HG03460 (cell line): ENCODE results near the gene BBOF1.
"Not testable (repeated sequence)": the region's sequence is repeated elsewhere in the genome, so short reads cannot be mapped to it uniquely, and the experiment has no call there.

Experiments
- ATAC-seq: cut with Tn5 transposase; IDR thresholded peaks from one replicate; pipeline ENCODE4 v1.9.1; 2021; ENCODE audit not compliant: unreplicated experiment

BBOF1 gene, protein sequence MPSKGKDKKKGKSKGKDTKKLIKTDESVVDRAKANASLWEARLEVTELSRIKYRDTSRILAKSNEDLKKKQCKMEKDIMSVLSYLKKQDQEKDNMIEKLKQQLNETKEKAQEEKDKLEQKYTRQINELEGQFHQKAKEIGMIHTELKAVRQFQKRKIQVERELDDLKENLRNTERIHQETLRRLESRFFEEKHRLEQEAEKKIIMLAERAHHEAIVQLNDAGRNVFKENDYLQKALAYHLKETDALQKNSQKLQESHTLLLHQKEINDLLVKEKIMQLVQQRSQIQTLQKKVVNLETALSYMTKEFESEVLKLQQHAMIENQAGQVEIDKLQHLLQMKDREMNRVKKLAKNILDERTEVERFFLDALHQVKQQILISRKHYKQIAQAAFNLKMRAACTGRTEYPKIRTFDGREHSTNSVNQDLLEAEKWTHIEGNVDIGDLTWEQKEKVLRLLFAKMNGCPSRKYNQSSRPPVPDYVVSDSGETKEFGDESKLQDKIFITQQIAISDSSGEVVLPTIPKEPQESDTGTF

GRCh38 chr14:74018586-74019407 lies at the start of gene BBOF1, which contains the start of gene ENTPD5:
Gene BBOF1 (plus strand): TSS chr14:74019349. CDS start chr14:74019479, 130 bp downstream.
Gene ENTPD5 (minus strand): TSS chr14:74019288. CDS start chr14:73988102, 31,186 bp downstream.
- peak; percentile 80 for ATAC-seq

GRCh38 chr14:73973497-73973896 lies 45.7 kb upstream of the BBOF1 start:
- ATAC-seq, result no peak

DNA sequence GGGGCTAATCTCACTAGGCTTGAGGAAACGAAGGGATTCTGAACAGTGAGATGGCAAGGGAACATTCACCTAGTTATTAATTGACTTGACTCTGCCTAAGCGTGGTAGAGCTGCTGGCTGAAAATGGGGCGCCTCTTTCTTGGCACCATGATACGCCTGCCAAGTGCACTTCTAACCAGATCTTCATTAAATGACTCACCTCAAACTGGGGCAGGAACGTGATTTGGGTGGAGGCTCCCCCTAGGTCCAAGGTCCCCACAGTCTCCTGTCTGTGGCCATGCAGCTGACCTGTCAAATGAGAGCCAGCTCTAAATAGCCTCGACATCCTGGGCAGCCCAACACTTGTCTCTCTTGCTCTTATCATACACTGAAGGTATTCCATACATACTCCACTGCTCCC lies 43.0 kb upstream of the BBOF1 start:
- no peak for ATAC-seq

DNA sequence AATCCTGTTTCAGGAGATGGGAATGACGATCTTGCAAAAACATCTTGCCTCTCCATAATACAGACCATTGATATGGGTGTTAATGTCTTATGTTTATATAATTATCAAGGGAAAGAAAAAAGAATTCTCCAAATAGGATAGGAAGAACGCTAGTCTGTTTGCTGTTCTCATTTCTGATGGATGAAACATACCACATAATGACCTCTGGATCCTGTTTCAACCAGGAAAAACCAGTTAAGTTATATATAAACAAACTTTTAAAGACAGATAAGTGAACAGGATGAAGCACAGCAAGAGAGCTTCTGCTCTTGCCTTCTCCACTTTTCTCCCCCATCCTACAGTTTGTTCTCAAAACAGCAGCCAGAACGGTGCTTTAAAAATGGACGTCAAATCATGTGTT lies 41.3 kb upstream of the BBOF1 start:
- ATAC-seq, result no peak

GRCh38 chr14:73988065-73988464 lies 31.1 kb upstream of the BBOF1 start:
- no peak for ATAC-seq

- ATAC-seq, result not testable (repeated sequence)
These were observed 30.5 kb upstream of the BBOF1 start for GRCh38 chr14:73988656-73989055.

- ATAC-seq, result no peak
These were observed 28.1 kb upstream of the BBOF1 start for GRCh38 chr14:73991092-73991491.

DNA sequence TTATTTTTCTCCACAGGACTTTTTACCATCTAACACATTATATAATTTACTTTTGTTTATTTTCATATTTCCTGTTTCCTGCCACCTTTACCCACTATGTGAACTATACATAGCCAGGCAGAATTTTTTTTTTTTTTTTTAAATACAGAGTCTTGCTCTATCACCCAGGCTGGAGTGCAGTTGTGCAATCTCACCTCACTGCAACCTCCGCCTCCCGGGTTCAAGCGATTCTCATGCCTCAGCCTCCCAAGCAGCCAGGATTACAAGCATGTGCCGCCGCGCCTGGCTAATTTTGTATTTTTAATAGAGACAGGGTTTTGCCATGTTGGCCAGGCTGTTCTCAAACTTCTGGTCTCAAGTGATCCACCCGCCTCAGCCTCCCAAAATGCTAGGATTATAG lies 24.2 kb upstream of the BBOF1 start:
- ATAC-seq, result not testable (repeated sequence)

DNA sequence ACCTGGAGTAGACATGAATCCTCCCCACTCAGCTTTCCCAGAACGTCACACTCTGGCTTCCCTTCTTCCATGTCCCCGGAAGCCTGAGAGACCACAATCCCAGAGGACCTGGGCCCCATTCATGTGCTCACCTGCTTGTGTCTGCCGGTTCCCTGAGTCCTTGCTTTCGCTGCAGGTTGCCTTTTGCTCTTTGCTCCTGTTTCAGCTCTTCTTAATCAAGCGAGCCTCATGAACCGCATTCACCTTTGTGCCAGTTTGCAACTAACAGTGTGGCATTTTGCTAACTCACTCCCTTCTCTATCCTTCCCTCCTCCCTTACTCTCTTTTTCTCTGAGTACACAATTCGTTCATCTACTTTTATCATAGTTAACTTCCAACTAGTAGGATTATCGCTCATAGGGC lies 23.2 kb upstream of the BBOF1 start:
- no peak for ATAC-seq

- no peak for ATAC-seq
These were observed 22.4 kb upstream of the BBOF1 start for GRCh38 chr14:73996731-73997107.

GRCh38 chr14:73997108-73997943 lies 21.8 kb upstream of the BBOF1 start:
- no peak for ATAC-seq

GRCh38 chr14:73997944-73998447 lies 21.2 kb upstream of the BBOF1 start:
- ATAC-seq, result no peak

DNA sequence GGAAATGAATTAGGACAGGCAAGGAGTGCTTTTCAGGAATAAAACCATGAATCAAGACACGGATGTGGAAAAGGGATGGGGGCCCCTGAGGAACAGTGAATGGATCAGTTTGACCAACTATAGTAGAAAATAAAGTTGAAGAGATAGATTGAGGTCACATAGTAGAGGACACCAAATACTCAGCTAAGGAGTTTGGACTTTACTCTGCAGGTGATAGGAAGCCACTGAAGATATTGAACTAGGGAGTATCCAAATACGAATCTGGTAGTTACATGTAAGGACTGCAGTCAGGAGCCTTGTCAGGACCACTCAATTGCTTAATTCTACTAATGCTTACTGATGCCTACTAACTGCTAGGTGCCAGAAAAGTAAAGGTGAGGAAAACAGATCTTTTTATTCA lies 20.4 kb upstream of the BBOF1 start:
- no peak for ATAC-seq

DNA sequence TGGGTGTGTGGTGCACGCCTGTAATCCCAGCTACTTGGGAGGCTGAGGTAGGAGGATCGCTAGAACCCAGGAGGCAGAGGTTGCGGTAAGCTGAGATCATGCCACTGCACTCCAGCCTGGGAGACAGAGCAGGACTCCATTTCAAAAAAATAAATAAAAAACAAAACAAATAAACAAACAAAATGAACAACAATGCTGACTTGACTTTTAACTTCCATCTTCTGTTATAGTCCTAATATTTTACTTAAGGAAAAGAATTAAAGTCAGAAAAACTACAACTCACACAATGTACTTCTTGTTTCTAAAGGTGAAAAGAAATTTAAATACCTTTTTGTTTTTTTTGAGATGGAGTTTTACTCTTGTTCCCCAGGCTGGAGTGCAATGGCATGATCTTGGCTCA lies 13.5 kb upstream of the BBOF1 start:
- ATAC-seq, result not testable (repeated sequence)

DNA sequence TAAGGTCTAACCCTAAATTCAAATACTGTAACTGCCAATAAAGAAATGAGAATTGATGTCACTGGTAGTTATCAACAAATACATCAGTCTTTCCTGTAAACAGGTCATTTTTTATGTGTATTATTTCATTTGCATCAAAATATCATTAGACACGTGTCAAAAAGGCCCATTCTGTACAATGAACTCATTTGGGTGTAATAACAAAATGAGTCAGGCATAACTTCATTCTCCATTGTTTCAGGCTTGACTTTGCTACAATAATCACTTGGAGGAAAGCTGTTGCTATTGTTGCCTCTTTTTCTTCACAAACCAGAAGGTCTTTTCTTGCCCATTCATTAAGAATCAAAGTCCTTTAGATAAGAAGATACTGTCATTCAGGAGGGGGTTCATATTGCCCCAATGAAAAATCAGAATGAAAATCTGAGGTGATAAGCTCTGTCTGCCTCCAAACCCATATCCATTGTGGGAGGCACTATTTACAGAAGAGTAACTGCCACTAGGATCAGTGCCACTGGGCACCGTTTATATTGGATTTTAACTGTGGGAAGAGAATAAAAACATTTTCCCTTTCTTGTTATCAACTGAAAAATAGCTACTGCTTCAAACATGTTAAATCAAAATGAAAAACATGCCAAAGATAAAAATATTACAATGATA lies 10.2 kb upstream of the BBOF1 start:
- no peak for ATAC-seq

DNA sequence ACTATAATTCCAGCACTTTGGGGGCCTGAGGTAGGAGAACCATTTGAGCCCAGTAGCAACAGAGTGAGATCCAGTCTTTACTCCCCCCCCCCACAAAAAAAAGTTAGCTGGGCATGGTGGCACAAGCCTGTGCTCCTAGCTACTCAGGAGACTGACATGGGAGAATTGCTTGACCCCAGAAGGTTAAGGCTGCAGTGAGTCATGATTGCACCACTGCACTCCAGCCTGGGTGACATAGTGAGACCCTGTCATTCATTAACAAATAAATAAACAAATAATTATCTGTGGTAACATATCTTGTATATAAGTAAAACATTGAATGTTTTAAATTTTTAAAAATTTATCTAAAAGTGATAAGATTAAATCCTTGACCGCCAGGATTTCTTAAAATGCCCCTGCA lies 4.8 kb upstream of the BBOF1 start:
- ATAC-seq, result no peak

GRCh38 chr14:74015176-74015575 lies 4.0 kb upstream of the BBOF1 start:
- ATAC-seq, result no peak

DNA sequence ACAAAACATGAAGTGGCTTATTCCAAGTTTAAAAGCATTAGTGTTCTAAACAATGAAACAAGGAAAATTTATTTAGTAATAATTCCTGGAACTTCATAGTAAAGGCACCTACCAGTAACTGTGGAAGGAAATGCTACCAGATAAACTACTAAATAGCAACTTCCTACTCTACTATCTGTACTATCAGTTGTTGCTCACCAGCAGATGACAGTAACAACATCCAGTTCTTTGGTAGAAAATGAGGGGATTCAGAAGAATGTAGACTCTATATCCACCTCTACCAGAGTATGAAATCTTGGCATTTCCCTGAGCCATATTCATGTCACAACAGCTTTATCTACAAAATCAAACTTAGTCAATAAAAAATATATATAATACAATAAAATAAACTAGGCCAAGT lies 3.2 kb upstream of the BBOF1 start:
- no peak for ATAC-seq

GRCh38 chr14:74018174-74018585 lies 969 bp upstream of the BBOF1 start:
- peak; percentile 15 for ATAC-seq
